ENCODE data around the gene ZNF524.

GRCh38 chr19:55576746-55577145, 23.3 kb upstream of the ZNF524 start:
- TF ChIP-seq CTCF (IDR thresholded peaks at IDR 0.05) (no peak), POLR2A (IDR thresholded peaks at IDR 0.05) (no peak)

Data from body of pancreas (tissue), 4 donors.